SK-N-SH treated with all-trans-retinoic acid at 6 μM for 48 hours (cell line): ENCODE data around the gene MAP3K20.

Source experiments
- ARNTL ChIP-seq: fragments of 450-650 bp; formaldehyde crosslinking; IDR thresholded peaks from 2 replicates; pipeline ENCODE4 v1.5.0; 2020; ENCODE audit warnings: low read depth, mild to moderate bottlenecking, moderate library complexity, borderline replicate concordance
- CREB5 ChIP-seq: fragments of 250-450 bp; sonication (Bioruptor Pico); IDR thresholded peaks from 2 replicates; pipeline ENCODE4 v1.5.1; 2020; ENCODE audit warnings: low read depth, mild to moderate bottlenecking, moderate library complexity
- CSRNP3 ChIP-seq: fragments of 250-450 bp; sonication (Bioruptor Pico); IDR thresholded peaks from 2 replicates; pipeline ENCODE4 v1.5.1; 2021; ENCODE audit warnings: mild to moderate bottlenecking, moderate library complexity
- ESRRG ChIP-seq: fragments of 250-450 bp; sonication (Bioruptor Pico); IDR thresholded peaks from 2 replicates; pipeline ENCODE4 v1.6.1; 2021; ENCODE audit warnings: mild to moderate bottlenecking
- OSR1 ChIP-seq: fragments of 250-450 bp; sonication (Bioruptor Pico); IDR thresholded peaks from 2 replicates; pipeline ENCODE4 v1.8.0; 2022; ENCODE audit warnings: moderate library complexity, mild to moderate bottlenecking, inconsistent platforms
- PATZ1 ChIP-seq: fragments of 250-450 bp; sonication (Bioruptor Pico); IDR thresholded peaks from 2 replicates; pipeline ENCODE4 v1.8.0; 2020; ENCODE audit warnings: mild to moderate bottlenecking, moderate library complexity, borderline replicate concordance
- POU6F1 ChIP-seq: fragments of 250-450 bp; sonication (Bioruptor Pico); IDR thresholded peaks from 2 replicates; pipeline ENCODE4 v1.8.0; 2021; ENCODE audit warnings: low read depth, mild to moderate bottlenecking, moderate library complexity, borderline replicate concordance
- PPARA ChIP-seq: fragments of 250-450 bp; sonication (Bioruptor Pico); IDR thresholded peaks from 2 replicates; pipeline ENCODE4 v1.5.0; 2020; ENCODE audit warnings: mild to moderate bottlenecking, borderline replicate concordance
- SNAI2 ChIP-seq: fragments of 250-450 bp; sonication (Bioruptor Pico); IDR thresholded peaks from 2 replicates; pipeline ENCODE4 v1.5.0; 2020; ENCODE audit warnings: mild to moderate bottlenecking, moderate library complexity
- TOX ChIP-seq: fragments of 250-450 bp; sonication (Bioruptor Pico); IDR thresholded peaks from 2 replicates; pipeline ENCODE4 v1.8.0; 2021; ENCODE audit warnings: mild to moderate bottlenecking, moderate library complexity, borderline replicate concordance
- ZFP3 ChIP-seq: fragments of 250-450 bp; sonication (Bioruptor Pico); IDR thresholded peaks from 2 replicates; pipeline ENCODE4 v1.5.0; 2020; ENCODE audit warnings: mild to moderate bottlenecking, moderate library complexity
- ZFP30 ChIP-seq: fragments of 450-650 bp; formaldehyde crosslinking; IDR thresholded peaks from 2 replicates; pipeline ENCODE4 v1.5.0; 2022; ENCODE audit warnings: mild to moderate bottlenecking, moderate library complexity

GRCh38 chr2:173290518-173290917, 214.9 kb downstream of the MAP3K20 start:
- TF ChIP-seq ARNTL (CRISPR knock-in tag), result no peak
- no peak for TF ChIP-seq TOX (CRISPR knock-in tag)
- no peak for TF ChIP-seq OSR1 (CRISPR knock-in tag)
- TF ChIP-seq CREB5, result no peak
- no peak for TF ChIP-seq SNAI2 (CRISPR knock-in tag)
- no peak for TF ChIP-seq ZFP3
- TF ChIP-seq PATZ1 (CRISPR knock-in tag), result no peak
- TF ChIP-seq CSRNP3 (CRISPR knock-in tag), result no peak
- TF ChIP-seq PPARA (CRISPR knock-in tag), result no peak
- TF ChIP-seq POU6F1, result no peak
- TF ChIP-seq ESRRG, result no peak
- TF ChIP-seq ZFP30 (CRISPR knock-in tag), result no peak
